C4-2B (cell line): ENCODE data around the gene RAP1A.

ENCODE experiments used
- ZFX ChIP-seq: fragments of 450-650 bp; IDR thresholded peaks from 2 replicates; pipeline ENCODE4 v1.6.1; 2017
- TF ChIP-seq, protein P1 (sequence below): fragments of 450-650 bp; conservative IDR thresholded peaks from 2 replicates; pipeline ENCODE4 v1.5.1; 2017; ENCODE audit warnings: mild to moderate bottlenecking

DNA sequence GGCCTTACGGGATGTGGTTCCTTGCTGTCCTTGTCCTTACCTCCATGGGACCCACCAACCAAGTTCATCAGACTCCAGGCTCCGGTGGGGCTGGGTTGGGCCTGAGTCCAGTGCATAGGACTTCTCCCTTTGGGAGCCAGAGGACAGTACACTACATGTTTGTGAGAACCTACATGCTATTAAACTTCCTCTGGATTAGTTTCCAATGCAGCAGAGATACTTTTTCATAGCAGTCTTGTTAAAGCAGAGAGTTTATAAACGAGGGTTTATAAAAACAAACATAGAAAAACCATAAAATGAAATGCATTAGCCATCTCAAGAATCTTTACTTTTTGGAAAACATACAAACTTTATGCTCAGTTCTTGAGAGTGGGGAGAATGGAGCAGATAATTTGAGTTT lies 86.3 kb downstream of the RAP1A start:
- TF ChIP-seq, protein P1, sequence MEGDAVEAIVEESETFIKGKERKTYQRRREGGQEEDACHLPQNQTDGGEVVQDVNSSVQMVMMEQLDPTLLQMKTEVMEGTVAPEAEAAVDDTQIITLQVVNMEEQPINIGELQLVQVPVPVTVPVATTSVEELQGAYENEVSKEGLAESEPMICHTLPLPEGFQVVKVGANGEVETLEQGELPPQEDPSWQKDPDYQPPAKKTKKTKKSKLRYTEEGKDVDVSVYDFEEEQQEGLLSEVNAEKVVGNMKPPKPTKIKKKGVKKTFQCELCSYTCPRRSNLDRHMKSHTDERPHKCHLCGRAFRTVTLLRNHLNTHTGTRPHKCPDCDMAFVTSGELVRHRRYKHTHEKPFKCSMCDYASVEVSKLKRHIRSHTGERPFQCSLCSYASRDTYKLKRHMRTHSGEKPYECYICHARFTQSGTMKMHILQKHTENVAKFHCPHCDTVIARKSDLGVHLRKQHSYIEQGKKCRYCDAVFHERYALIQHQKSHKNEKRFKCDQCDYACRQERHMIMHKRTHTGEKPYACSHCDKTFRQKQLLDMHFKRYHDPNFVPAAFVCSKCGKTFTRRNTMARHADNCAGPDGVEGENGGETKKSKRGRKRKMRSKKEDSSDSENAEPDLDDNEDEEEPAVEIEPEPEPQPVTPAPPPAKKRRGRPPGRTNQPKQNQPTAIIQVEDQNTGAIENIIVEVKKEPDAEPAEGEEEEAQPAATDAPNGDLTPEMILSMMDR: no peak
- no peak for TF ChIP-seq ZFX
